ENCODE results near the gene KIFC3.

DNA sequence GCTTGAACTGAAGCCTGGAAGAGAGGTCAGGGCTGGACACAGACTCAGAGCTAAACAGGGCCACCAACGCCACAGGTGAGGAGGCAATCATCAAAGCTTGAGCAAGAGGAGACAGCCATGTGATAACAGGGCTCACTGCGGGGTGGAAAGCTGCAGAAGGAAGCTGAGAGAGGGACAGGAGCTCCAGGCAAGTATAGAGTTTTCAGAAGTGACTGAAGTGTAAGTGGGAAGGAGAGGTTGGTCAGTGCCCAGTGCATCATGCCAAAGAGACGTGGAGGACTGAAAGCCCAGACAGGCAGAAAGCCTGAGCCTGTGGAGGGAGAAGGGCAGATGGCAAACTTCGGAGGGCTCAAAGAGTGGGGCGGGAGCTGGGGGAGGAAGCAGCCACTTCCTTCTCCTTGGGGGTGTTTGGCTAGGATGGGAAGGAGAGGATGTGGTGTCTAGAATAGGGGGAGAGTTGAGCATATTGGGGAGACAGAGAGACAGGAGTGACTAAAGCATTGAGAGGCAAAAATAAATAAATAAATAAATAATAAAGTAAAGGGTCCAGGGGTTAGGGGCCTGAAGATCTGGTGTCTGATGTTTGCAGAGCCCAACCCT is 2.6 kb downstream of the KIFC3 start:
- TF ChIP-seq, protein P1, sequence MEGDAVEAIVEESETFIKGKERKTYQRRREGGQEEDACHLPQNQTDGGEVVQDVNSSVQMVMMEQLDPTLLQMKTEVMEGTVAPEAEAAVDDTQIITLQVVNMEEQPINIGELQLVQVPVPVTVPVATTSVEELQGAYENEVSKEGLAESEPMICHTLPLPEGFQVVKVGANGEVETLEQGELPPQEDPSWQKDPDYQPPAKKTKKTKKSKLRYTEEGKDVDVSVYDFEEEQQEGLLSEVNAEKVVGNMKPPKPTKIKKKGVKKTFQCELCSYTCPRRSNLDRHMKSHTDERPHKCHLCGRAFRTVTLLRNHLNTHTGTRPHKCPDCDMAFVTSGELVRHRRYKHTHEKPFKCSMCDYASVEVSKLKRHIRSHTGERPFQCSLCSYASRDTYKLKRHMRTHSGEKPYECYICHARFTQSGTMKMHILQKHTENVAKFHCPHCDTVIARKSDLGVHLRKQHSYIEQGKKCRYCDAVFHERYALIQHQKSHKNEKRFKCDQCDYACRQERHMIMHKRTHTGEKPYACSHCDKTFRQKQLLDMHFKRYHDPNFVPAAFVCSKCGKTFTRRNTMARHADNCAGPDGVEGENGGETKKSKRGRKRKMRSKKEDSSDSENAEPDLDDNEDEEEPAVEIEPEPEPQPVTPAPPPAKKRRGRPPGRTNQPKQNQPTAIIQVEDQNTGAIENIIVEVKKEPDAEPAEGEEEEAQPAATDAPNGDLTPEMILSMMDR (conservative IDR thresholded peaks at IDR 0.05; ENCODE audit: low read depth, low read length) = no peak
- TF ChIP-seq EZH2phosphoT487 (IDR thresholded peaks at IDR 0.05; ENCODE audit: borderline replicate concordance, low read length) (no peak), EZH2 (IDR thresholded peaks at IDR 0.05; ENCODE audit: low read length, unreplicated experiment) (no peak)

Measured in PC-3 (cell line).